ENCODE data around the gene MAD1L1. TPM values are rescaled to one million over a fixed set of nuclear protein-coding genes. Genes with fewer than 3 reads are reported as not detected.

Gene MAD1L1
- total RNA-seq, 4 donors from 2014 or later, result 60.3 to 149 (median 73.7) TPM

- no peak overlapping the region for H3K4me3 ChIP-seq
- DNase-seq (ENCODE audit: low spot score in 2 of 2), result no peak
- H3K36me3 ChIP-seq, result peaks cover 0 to 29% (median 0%) of the 10 kb centered on the region in 3 donors
- H3K27me3 ChIP-seq, result no peaks in the 10 kb centered on the region
- no peak for TF ChIP-seq CTCF (IDR thresholded peaks at IDR 0.05)
- TF ChIP-seq EP300 (IDR thresholded peaks at IDR 0.05), result no peak
- no peak for TF ChIP-seq POLR2A (IDR thresholded peaks at IDR 0.05)
- H3K27ac ChIP-seq, result no peak overlapping the region
- 84 to 95% methylated on average over 16 to 17 of the region's 22 CpGs for WGBS, 2 donors
- H3K9me3 ChIP-seq, result no peaks in the 10 kb centered on the region
- no peaks in the 10 kb centered on the region for H3K4me1 ChIP-seq
Measured at GRCh38 chr7:1947586-1948217, 285.0 kb downstream of the MAD1L1 start.

DNA sequence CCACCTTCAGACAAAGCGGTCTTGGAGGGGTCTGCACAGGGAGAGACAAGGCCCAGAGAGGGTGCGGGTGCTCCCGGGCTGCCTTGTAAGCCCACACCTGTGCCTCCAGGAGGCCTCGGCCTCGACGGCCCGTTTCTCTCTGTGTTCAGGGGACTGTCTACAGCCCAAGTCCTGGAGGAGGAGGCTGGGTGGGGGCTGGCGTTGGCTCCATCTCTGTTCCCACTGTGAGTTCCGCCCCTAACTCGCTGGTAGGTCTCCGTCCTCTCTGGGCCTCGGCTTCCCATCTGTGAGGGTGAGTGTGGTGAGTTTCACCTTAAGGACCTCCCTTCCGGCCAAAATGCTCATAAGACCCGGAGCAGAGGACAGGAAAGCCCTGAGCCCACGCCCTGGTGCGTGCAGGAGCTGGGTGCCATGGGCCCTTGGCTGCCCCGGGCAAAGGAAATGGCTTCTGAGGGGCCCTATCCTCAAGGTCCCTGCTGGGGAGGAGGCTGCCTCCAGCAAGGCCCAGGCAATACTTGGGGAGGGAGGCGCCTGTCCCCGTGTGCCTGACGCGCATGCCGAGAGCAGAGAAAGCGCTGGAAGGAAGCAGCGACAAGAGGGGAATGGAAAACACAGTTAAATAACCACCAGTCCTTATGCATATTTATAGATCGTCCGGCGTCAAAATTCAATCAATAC lies 285.8 kb downstream of the MAD1L1 start:
- no peak for DNase-seq (ENCODE audit: low spot score in 2 of 2)
- WGBS, 2 donors, result 96% methylated on average over 22 to 26 of the region's 27 CpGs

GRCh38 chr7:1946025-1946772 lies 286.5 kb downstream of the MAD1L1 start:
- H3K4me3 ChIP-seq, result no peak overlapping the region
- WGBS, 2 donors, result 90% methylated on average over 21 to 23 of the region's 23 CpGs

More for the DNA sequence above, 285.8 kb downstream of the MAD1L1 start:
- Histone ChIP-seq H3K27ac (no peak overlapping the region), H3K36me3 (peaks cover 0 to 28% (median 0%) of the 10 kb centered on the region in 3 donors), H3K27me3 (no peaks in the 10 kb centered on the region), H3K4me1 (no peaks in the 10 kb centered on the region), H3K9me3 (no peaks in the 10 kb centered on the region), H3K4me3 (no peak overlapping the region)
- TF ChIP-seq EP300 (IDR thresholded peaks at IDR 0.05) (no peak), CTCF (IDR thresholded peaks at IDR 0.05) (no peak), POLR2A (IDR thresholded peaks at IDR 0.05) (no peak)

DNA sequence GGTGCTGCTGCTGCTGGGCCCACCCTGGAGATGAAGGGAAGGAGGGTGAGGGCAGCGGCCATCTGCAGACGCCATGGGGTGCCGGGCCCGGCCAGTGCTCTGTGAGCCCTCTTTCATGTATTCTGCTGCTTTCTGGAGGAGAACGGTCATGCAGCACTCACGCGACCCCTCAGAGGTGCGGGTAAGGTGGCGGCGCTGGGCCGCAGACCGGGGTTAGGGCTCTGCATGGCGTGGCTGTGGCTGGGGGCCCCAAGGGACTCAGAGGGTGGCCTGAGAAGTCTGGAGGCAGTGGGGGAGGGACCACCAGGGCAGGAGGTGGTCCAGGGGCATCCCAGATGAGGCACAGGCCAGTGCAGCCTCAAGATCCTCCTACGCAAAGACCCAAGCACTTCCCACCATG lies 287.2 kb downstream of the MAD1L1 start:
- WGBS, 2 donors, result 81 to 84% methylated on average over 14 of the region's 14 CpGs
- no peak for TF ChIP-seq EP300 (IDR thresholded peaks at IDR 0.05)
- no peak for TF ChIP-seq POLR2A (IDR thresholded peaks at IDR 0.05)
- TF ChIP-seq CTCF (IDR thresholded peaks at IDR 0.05), result no peak
- DNase-seq (ENCODE audit: low spot score in 2 of 2), result no peak
- Histone ChIP-seq H3K36me3 (peaks cover 0 to 24% (median 0%) of the 10 kb centered on the region in 3 donors), H3K9me3 (no peaks in the 10 kb centered on the region), H3K4me1 (peaks cover 0 to 5% (median 2%) of the 10 kb centered on the region in 4 donors), H3K4me3 (no peak overlapping the region), H3K27me3 (no peaks in the 10 kb centered on the region), H3K27ac (no peak overlapping the region)

More at GRCh38 chr7:1946025-1946772, 286.5 kb downstream of the MAD1L1 start:
- H3K27me3 ChIP-seq, result no peaks in the 10 kb centered on the region
- no peaks in the 10 kb centered on the region for H3K4me1 ChIP-seq
- no peak overlapping the region for H3K27ac ChIP-seq
- H3K36me3 ChIP-seq, result peaks cover 0 to 24% (median 0%) of the 10 kb centered on the region in 3 donors
- TF ChIP-seq EP300 (IDR thresholded peaks at IDR 0.05) (no peak), POLR2A (IDR thresholded peaks at IDR 0.05) (no peak), CTCF (IDR thresholded peaks at IDR 0.05) (no peak)
- no peak for DNase-seq (ENCODE audit: low spot score in 2 of 2)
- H3K9me3 ChIP-seq, result no peaks in the 10 kb centered on the region
